ENCODE results near the gene POLR2J.
A peak's percentile ranks its signal among the peaks of the same experiment; 100 is the strongest.

POLR2J gene

DNA sequence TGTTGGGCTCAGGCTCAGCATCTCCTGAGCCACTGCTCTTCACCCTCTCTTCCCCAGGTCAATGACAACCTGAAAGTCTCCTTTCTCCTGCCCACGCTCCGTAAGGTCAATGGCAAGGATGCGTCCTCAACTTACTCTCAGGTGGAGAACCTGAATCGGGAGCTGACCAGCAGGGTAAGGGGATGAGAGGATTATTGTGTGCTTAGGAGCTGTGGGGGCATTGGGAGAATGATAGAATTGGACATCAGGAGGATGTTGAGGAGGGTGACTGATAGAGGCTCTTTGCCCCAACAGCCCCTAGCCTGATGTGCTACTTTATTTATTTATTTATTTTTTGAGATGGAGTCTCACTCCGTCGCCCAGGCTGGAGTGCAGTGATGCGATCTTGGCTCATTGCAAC, 12.6 kb downstream of the POLR2J start:
- TF ChIP-seq, protein P1, sequence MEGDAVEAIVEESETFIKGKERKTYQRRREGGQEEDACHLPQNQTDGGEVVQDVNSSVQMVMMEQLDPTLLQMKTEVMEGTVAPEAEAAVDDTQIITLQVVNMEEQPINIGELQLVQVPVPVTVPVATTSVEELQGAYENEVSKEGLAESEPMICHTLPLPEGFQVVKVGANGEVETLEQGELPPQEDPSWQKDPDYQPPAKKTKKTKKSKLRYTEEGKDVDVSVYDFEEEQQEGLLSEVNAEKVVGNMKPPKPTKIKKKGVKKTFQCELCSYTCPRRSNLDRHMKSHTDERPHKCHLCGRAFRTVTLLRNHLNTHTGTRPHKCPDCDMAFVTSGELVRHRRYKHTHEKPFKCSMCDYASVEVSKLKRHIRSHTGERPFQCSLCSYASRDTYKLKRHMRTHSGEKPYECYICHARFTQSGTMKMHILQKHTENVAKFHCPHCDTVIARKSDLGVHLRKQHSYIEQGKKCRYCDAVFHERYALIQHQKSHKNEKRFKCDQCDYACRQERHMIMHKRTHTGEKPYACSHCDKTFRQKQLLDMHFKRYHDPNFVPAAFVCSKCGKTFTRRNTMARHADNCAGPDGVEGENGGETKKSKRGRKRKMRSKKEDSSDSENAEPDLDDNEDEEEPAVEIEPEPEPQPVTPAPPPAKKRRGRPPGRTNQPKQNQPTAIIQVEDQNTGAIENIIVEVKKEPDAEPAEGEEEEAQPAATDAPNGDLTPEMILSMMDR (IDR thresholded peaks at IDR 0.05; ENCODE audit: low read depth, low read length), result no peak

DNA sequence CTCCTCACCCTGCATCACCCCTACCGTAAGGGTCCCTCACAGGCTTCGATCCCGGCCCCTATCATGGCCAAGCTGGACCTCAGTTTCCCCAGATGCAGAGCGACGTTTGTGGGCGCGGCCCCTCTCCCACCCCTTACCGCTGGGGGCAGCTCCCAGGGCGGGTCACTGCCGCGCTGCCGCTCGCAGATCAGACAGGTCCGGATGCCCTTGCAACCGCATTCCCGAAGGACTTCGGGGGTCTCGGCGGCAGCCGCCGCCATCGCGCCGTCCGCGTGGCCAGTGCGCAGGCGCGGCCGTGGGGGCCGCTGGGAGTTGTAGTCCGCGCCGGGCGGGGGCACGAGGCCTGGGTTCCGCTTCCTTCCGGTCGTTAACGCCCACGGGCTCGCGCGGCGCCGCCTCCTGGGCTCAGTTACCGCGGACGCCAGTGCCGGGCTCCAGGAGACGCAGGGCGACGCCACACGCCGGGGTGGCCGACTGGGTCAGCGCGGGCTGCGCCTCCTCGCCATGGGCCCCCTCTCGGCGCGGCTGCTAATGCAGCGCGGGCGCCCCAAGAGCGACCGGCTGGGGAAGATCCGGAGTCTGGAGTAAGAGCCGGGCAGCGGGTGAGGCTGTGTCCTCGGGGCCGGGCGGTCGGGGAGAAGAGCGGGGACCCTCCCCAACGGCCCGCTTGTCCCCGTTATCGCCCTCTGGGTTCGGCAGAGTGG, 14.0 kb downstream of the POLR2J start, which contains the start of the genes ALKBH4 and LRWD1:
ALKBH4 (minus strand) TSS at position 287 of the 704 bp plus-strand sequence; CDS start at position 260, 27 bp downstream.
LRWD1 (plus strand) TSS at position 408 of the 704 bp plus-strand sequence; CDS start at position 505, 97 bp downstream.
- peak; percentile 77 for DNase-seq (ENCODE audit: extremely low read depth, low read depth)
- TF ChIP-seq, protein P1 (IDR thresholded peaks at IDR 0.05; ENCODE audit: low read depth, low read length), result no peak

More for the DNA sequence above, 12.6 kb downstream of the POLR2J start:
- DNase-seq (ENCODE audit: extremely low read depth, low read depth), result no peak

DNA sequence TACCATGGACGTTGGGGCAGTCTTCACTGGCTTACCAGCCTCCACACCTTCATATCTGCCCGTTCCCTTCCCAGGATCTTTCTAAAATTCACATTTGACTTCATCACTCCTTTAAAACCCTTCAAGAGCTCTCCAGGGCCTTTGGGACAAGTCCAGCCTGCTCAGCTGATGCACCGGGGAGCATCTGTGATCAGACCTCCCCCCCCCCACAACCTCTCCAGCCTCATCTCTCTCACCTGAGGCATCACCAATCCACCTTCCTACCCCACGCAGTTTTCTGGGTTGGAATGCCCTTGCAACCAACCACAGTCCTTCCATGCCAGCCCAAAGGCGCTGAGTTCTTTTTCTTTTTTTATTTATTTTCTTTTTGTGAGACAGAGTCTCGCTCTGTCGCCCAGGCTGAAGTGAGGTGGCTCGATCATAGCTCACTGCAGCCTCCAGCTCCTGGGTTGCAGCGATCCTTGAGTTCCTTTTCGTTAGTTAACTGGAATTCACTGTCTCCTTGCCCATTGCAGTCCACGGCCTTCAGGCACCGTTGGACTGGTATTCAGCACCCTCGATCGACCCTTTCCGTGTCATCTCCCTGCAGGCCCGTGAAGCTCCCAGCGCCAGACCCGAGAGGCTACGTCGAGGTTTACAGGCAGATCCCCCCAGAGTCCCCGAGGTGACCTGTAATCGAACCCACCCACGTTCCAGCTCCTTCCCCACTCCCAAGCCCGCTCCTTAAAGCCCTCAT, 14.7 kb downstream of the POLR2J start:
- no peak for DNase-seq (ENCODE audit: extremely low read depth, low read depth)

DNA sequence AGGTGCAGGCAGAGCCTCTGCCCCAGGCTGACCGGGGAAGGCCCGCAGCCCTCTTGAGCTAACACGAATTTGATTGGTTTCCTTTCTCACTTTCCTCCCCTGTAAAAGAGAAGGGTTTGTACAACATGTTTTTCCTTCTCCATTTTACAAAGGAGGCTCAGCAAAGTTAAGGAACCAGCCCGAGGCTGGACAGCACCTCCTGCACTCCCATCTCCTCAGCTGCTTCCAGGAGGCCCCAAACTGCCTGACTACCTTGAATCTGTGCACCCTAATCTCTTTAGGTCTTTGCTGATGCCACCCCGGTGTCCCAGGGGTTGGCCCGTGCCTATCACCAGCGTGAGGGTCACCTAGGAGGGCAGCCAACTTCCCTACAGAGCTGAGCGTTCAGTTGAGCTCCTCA, 18.3 kb downstream of the POLR2J start:
- DNase-seq (ENCODE audit: extremely low read depth, low read depth), result no peak

More for the DNA sequence above, 14.7 kb downstream of the POLR2J start:
- TF ChIP-seq, protein P1 (IDR thresholded peaks at IDR 0.05; ENCODE audit: low read depth, low read length), result no peak

DNA sequence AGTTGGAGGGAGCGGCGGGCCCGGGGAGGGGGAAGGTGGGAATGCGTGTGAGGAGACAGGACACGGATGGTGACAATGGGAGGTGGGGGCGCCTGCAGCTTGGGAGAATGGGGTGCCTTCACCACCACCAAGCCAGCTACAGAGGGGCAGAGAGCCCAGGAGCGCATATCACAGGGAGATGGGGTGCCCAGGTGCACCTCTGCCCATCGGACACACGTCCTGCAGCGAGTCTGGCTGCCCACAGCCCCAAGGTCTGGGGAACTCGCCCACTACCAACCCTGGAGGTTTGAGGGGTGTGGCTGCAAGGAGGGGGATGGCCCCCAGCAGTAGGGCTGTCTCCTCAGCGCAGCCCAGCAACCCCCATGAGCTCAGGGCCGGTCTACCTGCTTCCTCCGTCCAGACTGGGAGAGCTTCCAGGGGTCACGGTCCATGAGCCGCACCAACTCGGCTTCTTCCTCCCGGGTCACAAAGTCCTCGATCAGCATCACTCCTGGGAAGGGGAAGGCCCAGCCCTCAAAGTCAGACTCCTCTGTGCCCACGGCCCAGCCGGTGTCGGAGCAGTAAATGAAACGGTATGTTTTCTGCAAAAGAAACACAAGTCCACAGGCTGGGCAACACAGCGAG, 19.4 kb downstream of the POLR2J start:
- TF ChIP-seq, protein P1 (IDR thresholded peaks at IDR 0.05; ENCODE audit: low read depth, low read length), result no peak
- DNase-seq (ENCODE audit: extremely low read depth, low read depth), result no peak

More for the DNA sequence above, 18.3 kb downstream of the POLR2J start:
- TF ChIP-seq, protein P1 (IDR thresholded peaks at IDR 0.05; ENCODE audit: low read depth, low read length), result no peak

DNA sequence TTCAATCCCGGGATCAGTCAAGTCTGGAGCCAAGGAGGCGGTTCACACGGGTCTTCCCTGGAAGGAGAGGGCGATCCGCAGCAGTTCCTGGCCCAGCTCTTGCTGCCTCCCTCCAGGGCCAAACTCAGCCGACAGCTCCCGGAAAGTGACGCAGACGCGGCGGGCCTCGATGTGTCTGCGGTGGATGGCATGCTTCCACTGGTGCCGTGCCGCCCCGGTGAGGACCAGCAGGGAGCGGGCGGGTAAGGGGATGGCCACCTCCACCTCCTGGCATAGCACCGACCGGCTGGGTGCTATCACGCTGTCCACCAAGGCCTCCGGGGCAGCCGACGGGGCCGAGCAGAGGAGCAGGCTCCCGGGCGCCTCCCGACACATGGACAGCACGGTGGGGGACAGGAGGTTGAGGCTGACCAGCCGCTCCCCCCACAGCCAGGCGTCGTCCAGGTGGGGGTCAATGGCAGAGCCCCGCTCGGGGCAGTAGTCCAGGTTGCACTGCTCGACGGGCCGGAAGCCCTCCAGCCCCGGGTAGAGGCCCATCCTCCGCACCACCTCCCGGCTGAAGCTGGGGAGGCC, 21.3 kb downstream of the POLR2J start:
- no peak for DNase-seq (ENCODE audit: extremely low read depth, low read depth)
- TF ChIP-seq, protein P1 (IDR thresholded peaks at IDR 0.05; ENCODE audit: low read depth, low read length), result no peak
